K562 (cell line): ENCODE data around the gene MRPL4. TPM values are rescaled to one million over a fixed set of nuclear protein-coding genes. Genes with fewer than 3 reads are reported as not detected.
A peak's percentile ranks its signal among the peaks of the same experiment; 100 is the strongest.

ENCODE experiments used
- CXXC5 ChIP-seq: fragments of 250-450 bp; sonication (Bioruptor Pico); IDR thresholded peaks from 2 replicates; pipeline ENCODE4 v1.8.0; 2022; ENCODE audit warnings: inconsistent platforms, mild to moderate bottlenecking, moderate library complexity
- ID3 ChIP-seq, 2 experiments: fragments of 250-450 bp in 1 of 2; fragments of 450-650 bp in 1 of 2; sonication (Bioruptor Pico) in 1 of 2; IDR thresholded peaks; 2 replicates each; pipeline versions ENCODE4 v1.6.1 to v1.8.0; 2016 to 2021; ENCODE audit warnings: mild to moderate bottlenecking in 2 of 2, moderate library complexity in 2 of 2, missing compliant biosample characterization in 1 of 2, missing genetic modification characterization in 1 of 2
- KHSRP ChIP-seq: fragments of 450-650 bp; IDR thresholded peaks from 2 replicates; pipeline ENCODE4 v1.6.1; 2017
- MAZ ChIP-seq, 2 experiments: fragments of 450-650 bp in 1 of 2; sonication (generic) in 1 of 2; formaldehyde crosslinking; IDR thresholded peaks in 1 of 2; conservative IDR thresholded peaks in 1 of 2; 2 replicates each; pipeline versions ENCODE4 v1.4.0 to v1.5.0; 2020; ENCODE audit warnings: mild to moderate bottlenecking in 1 of 2, missing genetic modification reagents in 1 of 2
- MIER1 ChIP-seq: fragments of 450-650 bp; IDR thresholded peaks from 2 replicates; pipeline ENCODE4 v1.6.1; 2016; ENCODE audit warnings: antibody characterized with exemption, mild to moderate bottlenecking, low read depth
- PRDM10 ChIP-seq: fragments of 450-650 bp; IDR thresholded peaks from 2 replicates; pipeline ENCODE4 v1.6.1; 2018; ENCODE audit not compliant: partially characterized antibody
- REST ChIP-seq, 2 experiments: fragments of 450-650 bp; formaldehyde crosslinking in 1 of 2; IDR thresholded peaks; 2 replicates each; pipeline versions ENCODE4 v1.4.0 to v1.6.1; 2014 to 2020; ENCODE audit warnings: mild to moderate bottlenecking in 2 of 2, borderline replicate concordance in 1 of 2, low read depth in 1 of 2
- SFPQ ChIP-seq: fragments of 200-400 bp; formaldehyde crosslinking; IDR thresholded peaks from 2 replicates; pipeline ENCODE4 v1.6.1; 2017; ENCODE audit warnings: mild to moderate bottlenecking, low read depth, low read length, moderate library complexity
- ZNF143 ChIP-seq: sonication (generic); formaldehyde crosslinking; IDR thresholded peaks from 2 replicates; pipeline ENCODE4 v1.9.0; 2022; ENCODE audit warnings: mild to moderate bottlenecking, missing genetic modification reagents
- ZNF431 ChIP-seq: sonication (generic); formaldehyde crosslinking; IDR thresholded peaks from 2 replicates; pipeline ENCODE4 v1.8.0; 2022; ENCODE audit warnings: mild to moderate bottlenecking, missing genetic modification reagents
- ZNF707 ChIP-seq: fragments of 250-450 bp; sonication (Bioruptor Pico); conservative IDR thresholded peaks from 2 replicates; pipeline ENCODE4 v1.8.0; 2022; ENCODE audit warnings: inconsistent platforms, mild to moderate bottlenecking, moderate library complexity
- polyA plus RNA-seq, 8 experiments: library from polyadenylated mRNA; depleted of rRNA in 4 of 8; stranded (reverse) in 5 of 8; unstranded in 3 of 8; fragments of >200 nt; fragmentation: Nextera tagmentation in 2 of 8; fragmentation: Illumina TruSeq in 1 of 8; extraction: Ambion mirVana in 2 of 8; extraction: Trizol in 1 of 8; gene quantifications; 2 replicates each; pipeline versions ENCODE4 v1.2.1 to v1.2.3, GENCODE V29; 2011 to 2014; ENCODE audit warnings: inconsistent platforms in 1 of 8, missing spikeins in 1 of 8
- total RNA-seq, 7 experiments: library from RNA; depleted of rRNA in 6 of 7; stranded (reverse); fragments of >200 nt in 6 of 7; fragmentation: Illumina TruSeq in 2 of 7; extraction: Trizol in 2 of 7; gene quantifications; 2 replicates each; pipeline versions ENCODE4 v1.2.1 to v1.2.3, GENCODE V29; 2011 to 2021; ENCODE audit warnings: low replicate concordance in 1 of 7

The MRPL4 gene
- total and polyA plus RNA-seq, 9 of the 15 experiments (the other 6 are each of a cell fraction or from before 2014, with no cell fraction given) = 1.4 to 239 (median 64.9) TPM

- TF ChIP-seq SFPQ (no peak), REST (IDR thresholded peaks at IDR 0.05; ENCODE audit: borderline replicate concordance) (peak; percentile 33; the same call in 1 of the 2 replicates), REST (CRISPR knock-in tag; IDR thresholded peaks at IDR 0.05; ENCODE audit: low read depth) (no peak), ZNF143 (CRISPR knock-in tag) (peak; percentile 67; the same call in 1 of the 2 replicates), MIER1 (0 out of 2 replicates have a peak, but pooled peaks have one; percentile 16), MAZ (CRISPR knock-in tag; conservative IDR thresholded peaks at IDR 0.05 in 1 of 2, IDR thresholded peaks at IDR 0.05 in 1 of 2) (peak in 1 of 2 experiments; percentile 62; a peak in 2 of 4 replicates), KHSRP (no peak), ZNF431 (peak; percentile 51), ID3 (CRISPR knock-in tag; IDR thresholded peaks at IDR 0.05) (no peak), ID3 (tag; IDR thresholded peaks at IDR 0.05) (0 out of 2 replicates have a peak, but pooled peaks have one; percentile 33), PRDM10 (peak; percentile 25), ZNF707 (CRISPR knock-in tag) (no peak), CXXC5 (CRISPR knock-in tag) (peak; percentile 89)
Observed at GRCh38 chr19:10289167-10289835, 37.3 kb downstream of the MRPL4 start (continued).
